ENCODE measurements around the gene NCMAP. TPM values are rescaled to one million over a fixed set of nuclear protein-coding genes. Genes with fewer than 3 reads are reported as not detected.
"Not testable (repeated sequence)": the region's sequence is repeated elsewhere in the genome, so short reads cannot be mapped to it uniquely, and the experiment has no call there.

NCMAP gene
- total RNA-seq, 2 donors from 2014 or later: 0.72 to 2.7 TPM

DNA sequence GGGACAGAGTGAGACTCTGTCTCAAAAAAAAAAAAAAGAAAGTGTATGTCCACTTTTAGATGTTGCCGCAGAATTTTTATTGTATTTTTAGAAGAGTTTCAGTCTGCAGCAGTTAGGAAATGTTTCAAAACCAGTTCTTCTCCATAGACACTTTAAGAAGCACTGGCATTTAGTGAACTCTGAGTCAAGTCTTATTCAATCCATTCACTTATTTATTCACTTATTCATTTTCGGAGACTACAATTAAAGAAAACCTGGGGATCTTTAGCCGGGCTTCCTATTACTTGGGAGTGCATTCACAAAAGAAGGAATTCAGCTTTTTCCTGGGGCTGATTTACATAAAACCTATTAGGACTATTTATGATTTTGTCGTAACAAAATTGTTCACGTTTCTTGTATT lies 40.9 kb upstream of the NCMAP start:
- H3K36me3 ChIP-seq: no peaks in the 10 kb centered on the region
- intact Hi-C loops (cut with DNase I): no loop called here
- TF ChIP-seq, protein P1, sequence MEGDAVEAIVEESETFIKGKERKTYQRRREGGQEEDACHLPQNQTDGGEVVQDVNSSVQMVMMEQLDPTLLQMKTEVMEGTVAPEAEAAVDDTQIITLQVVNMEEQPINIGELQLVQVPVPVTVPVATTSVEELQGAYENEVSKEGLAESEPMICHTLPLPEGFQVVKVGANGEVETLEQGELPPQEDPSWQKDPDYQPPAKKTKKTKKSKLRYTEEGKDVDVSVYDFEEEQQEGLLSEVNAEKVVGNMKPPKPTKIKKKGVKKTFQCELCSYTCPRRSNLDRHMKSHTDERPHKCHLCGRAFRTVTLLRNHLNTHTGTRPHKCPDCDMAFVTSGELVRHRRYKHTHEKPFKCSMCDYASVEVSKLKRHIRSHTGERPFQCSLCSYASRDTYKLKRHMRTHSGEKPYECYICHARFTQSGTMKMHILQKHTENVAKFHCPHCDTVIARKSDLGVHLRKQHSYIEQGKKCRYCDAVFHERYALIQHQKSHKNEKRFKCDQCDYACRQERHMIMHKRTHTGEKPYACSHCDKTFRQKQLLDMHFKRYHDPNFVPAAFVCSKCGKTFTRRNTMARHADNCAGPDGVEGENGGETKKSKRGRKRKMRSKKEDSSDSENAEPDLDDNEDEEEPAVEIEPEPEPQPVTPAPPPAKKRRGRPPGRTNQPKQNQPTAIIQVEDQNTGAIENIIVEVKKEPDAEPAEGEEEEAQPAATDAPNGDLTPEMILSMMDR (IDR thresholded peaks at IDR 0.05): no peak
- no peak overlapping the region for H3K9ac ChIP-seq (ENCODE audit: low read depth in 2 of 2, low read length in 2 of 2)
- H3K9me3 ChIP-seq: no peaks in the 10 kb centered on the region
- no peaks in the 10 kb centered on the region for H3K27me3 ChIP-seq
- no peak overlapping the region for H3K27ac ChIP-seq
- no peak for DNase-seq
- no peak overlapping the region for H3K4me3 ChIP-seq
- H3K4me1 ChIP-seq: no peaks in the 10 kb centered on the region

DNA sequence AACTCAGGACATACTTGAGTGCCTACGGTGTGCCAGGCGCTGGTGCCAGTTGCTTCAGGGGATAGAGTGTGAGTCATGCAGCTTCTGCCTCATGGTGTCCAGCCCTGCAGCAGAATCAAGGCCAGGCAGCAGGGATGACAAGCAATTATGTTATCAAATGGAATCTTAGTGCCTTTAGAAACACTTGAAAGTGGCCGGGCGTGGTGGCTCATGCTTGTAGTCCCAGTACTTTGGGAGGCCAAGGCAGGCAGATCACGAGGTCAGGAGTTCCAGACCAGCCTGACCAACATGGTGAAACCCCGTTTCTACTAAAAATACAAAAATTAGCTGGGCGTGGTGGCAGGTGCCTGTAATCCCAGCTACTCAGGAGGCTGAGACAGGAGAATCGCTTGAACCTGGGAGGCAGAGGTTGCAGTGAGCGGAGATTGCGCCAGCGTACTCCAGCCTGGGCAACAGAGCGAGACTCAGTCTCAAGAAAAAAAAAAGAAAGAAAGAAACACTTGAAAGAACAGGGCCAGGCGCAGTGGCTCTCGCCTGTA lies 40.1 kb upstream of the NCMAP start:
- H3K36me3 ChIP-seq; H3K9me3 ChIP-seq; H3K4me3 ChIP-seq; H3K9ac ChIP-seq (ENCODE audit: low read depth in 2 of 2, low read length in 2 of 2); DNase-seq; intact Hi-C loops (cut with DNase I); H3K27ac ChIP-seq; H3K4me1 ChIP-seq; H3K27me3 ChIP-seq: not testable (repeated sequence)

DNA sequence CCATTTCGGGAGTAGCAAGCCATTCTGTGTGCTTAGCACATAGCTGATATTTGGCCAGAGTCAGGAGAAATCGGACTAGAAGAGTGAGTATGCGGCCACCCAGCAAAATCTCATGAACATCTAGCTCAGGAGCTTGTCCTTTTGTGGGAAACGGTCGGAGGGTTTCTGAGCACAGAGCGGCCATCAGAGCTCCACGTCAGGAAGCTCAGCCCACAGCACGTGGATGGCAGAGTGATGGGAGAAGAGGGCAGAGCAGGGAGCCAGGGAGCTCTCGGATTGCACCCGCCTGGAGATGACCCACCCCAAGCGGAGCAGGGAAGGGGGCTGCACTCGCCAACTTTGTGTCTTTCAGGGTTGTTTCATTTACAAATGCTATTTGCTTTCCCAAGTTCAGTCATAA lies 39.4 kb upstream of the NCMAP start:
- TF ChIP-seq, protein P1 (IDR thresholded peaks at IDR 0.05): no peak
- Histone ChIP-seq H3K4me3 (no peak overlapping the region), H3K9ac (ENCODE audit: low read depth in 2 of 2, low read length in 2 of 2) (no peak overlapping the region), H3K36me3 (no peaks in the 10 kb centered on the region), H3K27me3 (no peaks in the 10 kb centered on the region), H3K27ac (no peak overlapping the region), H3K9me3 (no peaks in the 10 kb centered on the region), H3K4me1 (no peaks in the 10 kb centered on the region)
- intact Hi-C loops (cut with DNase I): no loop called here
- no peak for DNase-seq

DNA sequence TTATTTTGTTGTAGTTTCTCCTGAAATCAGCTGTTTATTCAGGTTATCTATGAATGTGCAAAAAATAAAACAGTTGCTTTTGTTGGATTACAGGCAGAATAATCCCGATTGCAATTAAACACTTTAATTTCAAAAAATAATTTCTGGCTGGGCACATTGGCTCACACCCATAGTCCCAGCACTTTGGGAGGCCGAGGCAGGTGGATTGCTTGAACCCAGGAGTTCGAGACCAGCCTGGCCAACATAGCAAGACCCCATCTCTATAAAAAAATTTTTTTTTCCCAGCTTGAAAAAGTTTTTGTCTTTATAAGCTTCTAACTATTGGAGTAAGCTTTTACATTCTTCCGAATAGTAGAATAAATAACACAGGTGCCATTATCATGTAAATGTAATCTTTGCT lies 38.0 kb upstream of the NCMAP start:
- TF ChIP-seq, protein P1 (IDR thresholded peaks at IDR 0.05): no peak
- no peak overlapping the region for H3K9ac ChIP-seq (ENCODE audit: low read depth in 2 of 2, low read length in 2 of 2)

DNA sequence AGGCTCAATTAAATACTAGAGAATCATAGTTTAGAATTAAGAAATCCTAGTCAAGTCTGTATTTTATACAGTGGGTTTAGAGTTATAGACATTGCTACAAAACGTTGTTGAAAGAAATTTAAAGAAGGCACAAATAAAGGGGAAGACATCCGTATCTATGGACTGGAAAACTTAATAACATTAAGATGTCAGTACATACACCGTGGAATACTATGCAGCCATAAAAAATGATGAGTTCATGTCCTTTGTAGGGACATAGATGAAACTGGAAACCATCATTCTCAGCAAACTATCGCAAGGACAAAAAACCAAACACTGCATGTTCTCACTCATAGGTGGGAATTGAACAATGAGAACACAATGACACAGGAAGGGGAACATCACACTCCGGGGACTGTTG lies 35.6 kb upstream of the NCMAP start:
- H3K4me3 ChIP-seq; H3K27me3 ChIP-seq; intact Hi-C loops (cut with DNase I); H3K9me3 ChIP-seq; H3K4me1 ChIP-seq; DNase-seq; H3K27ac ChIP-seq; H3K36me3 ChIP-seq; H3K9ac ChIP-seq (ENCODE audit: low read depth in 2 of 2, low read length in 2 of 2): not testable (repeated sequence)

More for the DNA sequence above, 38.0 kb upstream of the NCMAP start:
- H3K36me3 ChIP-seq: no peaks in the 10 kb centered on the region
- DNase-seq: no peak
- intact Hi-C loops (cut with DNase I): no loop called here
- H3K4me3 ChIP-seq: no peak overlapping the region
- no peaks in the 10 kb centered on the region for H3K4me1 ChIP-seq
- H3K27ac ChIP-seq: no peak overlapping the region
- no peaks in the 10 kb centered on the region for H3K27me3 ChIP-seq
- H3K9me3 ChIP-seq: no peaks in the 10 kb centered on the region

DNA sequence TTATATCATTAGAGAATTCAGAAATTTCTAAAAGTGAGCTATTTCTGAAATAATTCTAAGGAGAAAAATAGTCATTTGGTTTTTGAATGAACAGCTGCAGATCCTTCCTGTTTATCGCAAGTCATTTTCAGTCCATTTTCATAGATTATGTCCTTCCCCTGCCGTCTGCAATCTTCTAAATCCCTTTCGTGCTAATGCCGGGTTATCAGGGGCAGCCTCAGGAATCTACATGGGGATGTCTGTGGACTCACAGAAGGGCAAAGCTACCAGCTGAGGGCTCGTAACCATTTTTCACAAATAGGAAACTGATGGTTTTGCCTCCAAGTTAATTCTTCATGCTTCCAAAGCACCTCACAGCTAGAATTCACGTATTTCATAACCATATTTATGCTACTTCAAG lies 30.3 kb upstream of the NCMAP start:
- no peak overlapping the region for H3K9ac ChIP-seq (ENCODE audit: low read depth in 2 of 2, low read length in 2 of 2)
- H3K4me1 ChIP-seq: no peaks in the 10 kb centered on the region
- DNase-seq: no peak
- H3K27ac ChIP-seq: no peak overlapping the region
- H3K36me3 ChIP-seq: no peaks in the 10 kb centered on the region
- no peaks in the 10 kb centered on the region for H3K27me3 ChIP-seq
- intact Hi-C loops (cut with DNase I): no loop called here
- H3K9me3 ChIP-seq: no peaks in the 10 kb centered on the region
- TF ChIP-seq, protein P1 (IDR thresholded peaks at IDR 0.05): no peak
- H3K4me3 ChIP-seq: no peak overlapping the region
